Peyer's patch (tissue), 4 donors: Measurements from ENCODE around the gene VILL.

Experiments
- POLR2A ChIP-seq, 2 donors: fragments of 450-650 bp; IDR thresholded peaks; one replicate each; pipeline ENCODE4 v1.5.1; 2017; ENCODE audit warnings: antibody characterized with exemption in 2 of 2, mild to moderate bottlenecking in 2 of 2, moderate library complexity in 2 of 2
- TF ChIP-seq, protein P1 (sequence below), 6 experiments: fragments of 450-650 bp in 4 of 6; fragments of 200-600 bp in 2 of 6; sonication (generic) in 1 of 6; IDR thresholded peaks; one replicate each; pipeline ENCODE4 v1.5.1; 2017 to 2019; ENCODE audit warnings: antibody characterized with exemption in 6 of 6, mild to moderate bottlenecking in 3 of 6, moderate library complexity in 1 of 6

DNA sequence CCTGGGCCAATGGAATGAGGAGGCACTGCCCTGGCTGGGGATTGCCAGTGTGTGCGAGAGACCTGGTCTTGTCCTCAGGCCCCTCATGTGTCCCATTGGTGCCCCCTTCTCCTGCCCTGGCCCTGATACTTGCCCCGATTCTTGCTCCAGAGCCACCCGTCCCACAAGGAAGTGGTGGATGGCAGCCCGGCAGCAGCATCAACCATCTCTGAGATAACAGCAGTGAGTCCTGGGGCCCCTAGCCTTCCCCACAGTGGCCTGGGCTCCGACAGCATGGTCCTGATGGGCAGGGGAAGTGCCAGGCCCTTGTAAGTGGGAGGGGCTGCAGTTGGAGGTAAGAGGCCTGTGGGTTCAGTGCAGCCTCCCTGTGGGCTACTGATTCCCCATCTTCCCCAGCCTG is 15.4 kb downstream of the VILL start:
- TF ChIP-seq, protein P1, sequence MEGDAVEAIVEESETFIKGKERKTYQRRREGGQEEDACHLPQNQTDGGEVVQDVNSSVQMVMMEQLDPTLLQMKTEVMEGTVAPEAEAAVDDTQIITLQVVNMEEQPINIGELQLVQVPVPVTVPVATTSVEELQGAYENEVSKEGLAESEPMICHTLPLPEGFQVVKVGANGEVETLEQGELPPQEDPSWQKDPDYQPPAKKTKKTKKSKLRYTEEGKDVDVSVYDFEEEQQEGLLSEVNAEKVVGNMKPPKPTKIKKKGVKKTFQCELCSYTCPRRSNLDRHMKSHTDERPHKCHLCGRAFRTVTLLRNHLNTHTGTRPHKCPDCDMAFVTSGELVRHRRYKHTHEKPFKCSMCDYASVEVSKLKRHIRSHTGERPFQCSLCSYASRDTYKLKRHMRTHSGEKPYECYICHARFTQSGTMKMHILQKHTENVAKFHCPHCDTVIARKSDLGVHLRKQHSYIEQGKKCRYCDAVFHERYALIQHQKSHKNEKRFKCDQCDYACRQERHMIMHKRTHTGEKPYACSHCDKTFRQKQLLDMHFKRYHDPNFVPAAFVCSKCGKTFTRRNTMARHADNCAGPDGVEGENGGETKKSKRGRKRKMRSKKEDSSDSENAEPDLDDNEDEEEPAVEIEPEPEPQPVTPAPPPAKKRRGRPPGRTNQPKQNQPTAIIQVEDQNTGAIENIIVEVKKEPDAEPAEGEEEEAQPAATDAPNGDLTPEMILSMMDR (IDR thresholded peaks at IDR 0.05) = no peak
- no peak for TF ChIP-seq POLR2A (IDR thresholded peaks at IDR 0.05)
